HepG2 (cell line): ENCODE data around the gene DHX8. TPM values are rescaled to one million over a fixed set of nuclear protein-coding genes. Genes with fewer than 3 reads are reported as not detected.

Experiments used
- ATAC-seq: fragments of 200-7000 bp; cut with Tn5 transposase; 3 replicates; pipeline ENCODE4 v1.9.1; 2020; ENCODE audit warnings: mild to moderate bottlenecking, moderate library complexity
- BruUV-seq: library from RNA; stranded (reverse); fragments of 400-500 nt; replicated peaks from 2 replicates; lab custom pipeline; 2021; lab: Mats Ljungman, UMichigan
- CTCF ChIA-PET: fragments of 300-600 bp; formaldehyde crosslinking; extraction: SDS; loops from one replicate; lab custom pipeline; 2021; ENCODE audit warnings: low total read pairs, inconsistent platforms, low intra/inter-chr PET ratio; lab: Yijun Ruan, JAX
- POLR2A ChIA-PET: fragments of 350-600 bp; sonication (Branson Sonifier 250); formaldehyde crosslinking; loops from one replicate; lab custom pipeline; 2020; ENCODE audit warnings: antibody characterized with exemption, inconsistent platforms; lab: Yijun Ruan, JAX
- DNase-seq: peaks from one replicate; pipeline ENCODE4 v3.0.0-alpha.2; 2015; ENCODE audit warnings: low spot score
- FAIRE-seq: peaks from 3 replicates; lab custom pipeline; 2011; peaks lifted over from hg19 to GRCh38; lab: Jason Lieb, UNC
- H2AFZ ChIP-seq: one replicate; pipeline ENCODE4 v1.6.1; 2011; ENCODE audit warnings: low read length, inconsistent platforms
- H3K27ac ChIP-seq: fragments of 300-600 bp; 3 replicates; pipeline ENCODE4 v1.8.0; 2011; ENCODE audit warnings: mixed run types, mild to moderate bottlenecking, mixed read lengths, low read length, inconsistent platforms; ENCODE audit not compliant: insufficient read depth; ENCODE audit errors: extremely low read length
- H3K27me3 ChIP-seq, 2 experiments: fragments of 200-600 bp in 1 of 2; 2 replicates in 1 of 2; 3 replicates in 1 of 2; pipeline versions ENCODE4 v1.6.0 to v1.8.0; 2011; ENCODE audit warnings: low read length in 2 of 2, mild to moderate bottlenecking in 2 of 2, moderate library complexity in 2 of 2, inconsistent platforms in 1 of 2; ENCODE audit not compliant: insufficient read depth in 2 of 2, control insufficient read depth in 1 of 2
- H3K36me3 ChIP-seq, 2 experiments: fragments of 200-600 bp in 1 of 2; replicated peaks in 1 of 2; 2 replicates in 1 of 2; 3 replicates in 1 of 2; pipeline versions ENCODE4 v1.5.1 to v1.8.0; 2011; ENCODE audit warnings: low read length in 2 of 2, inconsistent platforms in 1 of 2; ENCODE audit not compliant: insufficient read depth in 2 of 2, control insufficient read depth in 1 of 2
- H3K4me1 ChIP-seq: 2 replicates; pipeline ENCODE4 v1.5.1; 2012; ENCODE audit warnings: low read length, inconsistent platforms; ENCODE audit not compliant: insufficient read depth
- H3K4me2 ChIP-seq: 2 replicates; pipeline ENCODE4 v1.6.0; 2011; ENCODE audit warnings: low read depth, low read length, inconsistent platforms
- H3K4me3 ChIP-seq, 3 experiments: fragments of 200-600 bp in 1 of 3; sonication (generic), shearing (Covaris generic) in 1 of 3; replicated peaks in 1 of 3; 2 replicates each; pipeline ENCODE4 v1.5.1; 2011 to 2016; ENCODE audit warnings: low read length in 3 of 3, inconsistent platforms in 2 of 3, low read depth in 2 of 3, mild to moderate bottlenecking in 2 of 3, control low read depth in 1 of 3, mixed read lengths in 1 of 3; ENCODE audit not compliant: insufficient read depth in 1 of 3
- H3K79me2 ChIP-seq: one replicate; pipeline ENCODE4 v1.6.1; 2011; ENCODE audit warnings: low read length, inconsistent platforms; ENCODE audit not compliant: insufficient read depth
- H3K9ac ChIP-seq: 2 replicates; pipeline ENCODE4 v1.6.0; 2011; ENCODE audit warnings: mild to moderate bottlenecking, low read depth, low read length, inconsistent platforms; ENCODE audit not compliant: insufficient read depth
- H3K9me3 ChIP-seq: 2 replicates; pipeline ENCODE4 v1.5.1; 2012; ENCODE audit warnings: mild to moderate bottlenecking, low read length
- H4K20me1 ChIP-seq: 2 replicates; pipeline ENCODE4 v1.6.0; 2011; ENCODE audit warnings: inconsistent platforms, mild to moderate bottlenecking, low read length, moderate library complexity; ENCODE audit not compliant: insufficient read depth
- AGO1 ChIP-seq: fragments of 200-400 bp; formaldehyde crosslinking; IDR thresholded peaks from 2 replicates; pipeline ENCODE4 v1.6.1; 2017; ENCODE audit warnings: mild to moderate bottlenecking, low read depth, low read length, moderate library complexity; ENCODE audit not compliant: poor library complexity, severe bottlenecking
- CBFB ChIP-seq: sonication (generic); formaldehyde crosslinking; IDR thresholded peaks from 2 replicates; pipeline ENCODE4 v1.4.0; 2020; ENCODE audit warnings: missing genetic modification reagents
- NR2F6 ChIP-seq, 2 experiments: IDR thresholded peaks; 2 replicates each; pipeline ENCODE4 v1.6.1; 2016; ENCODE audit warnings: antibody characterized with exemption in 1 of 2, mild to moderate bottlenecking in 1 of 2
- PHF21A ChIP-seq: sonication (generic); formaldehyde crosslinking; IDR thresholded peaks from 2 replicates; pipeline ENCODE4 v1.5.0; 2020; ENCODE audit warnings: mild to moderate bottlenecking, missing genetic modification reagents
- PITX1 ChIP-seq: sonication (generic); formaldehyde crosslinking; IDR thresholded peaks from 2 replicates; pipeline ENCODE4 v1.5.1; 2020; ENCODE audit warnings: mild to moderate bottlenecking, missing genetic modification reagents
- SAFB2 ChIP-seq: sonication (generic); formaldehyde crosslinking; IDR thresholded peaks from 2 replicates; pipeline ENCODE4 v1.5.1; 2020; ENCODE audit warnings: missing genetic modification reagents, low read depth, mild to moderate bottlenecking, borderline replicate concordance
- ZNF121 ChIP-seq: sonication (generic); formaldehyde crosslinking; IDR thresholded peaks from 2 replicates; pipeline ENCODE4 v1.5.0; 2020; ENCODE audit warnings: mild to moderate bottlenecking, missing genetic modification reagents
- WGBS: methylation state at CpG from one replicate; pipeline ENCODE4 v1.1.6; 2017; ENCODE audit warnings: low lambda C conversion rate; 5-methylcytosine and 5-hydroxymethylcytosine counted together
- in situ Hi-C: cut with HindIII; loops from 2 replicates; pipeline ENCODE4 v1.10.0; 2017; ENCODE audit warnings: low pct_unique_long_range_greater_than_20kb; ENCODE audit not compliant: extremely low pct_ligation_motif_present
- intact Hi-C: fragments of 100-400 bp; cut with micrococcal nuclease; formaldehyde crosslinking; loops from one replicate; pipeline ENCODE4 v1.10.0; 2022; ENCODE audit not compliant: unreplicated experiment
- polyA plus RNA-seq, 8 experiments: library from polyadenylated mRNA; depleted of rRNA in 3 of 8; stranded (reverse) in 7 of 8; unstranded in 1 of 8; fragments of >200 nt; fragmentation: Illumina TruSeq in 4 of 8; extraction: Trizol in 4 of 8; gene quantifications; 2 replicates each; pipeline versions ENCODE4 v1.2.1 to v1.2.3, GENCODE V29; 2011 to 2016; ENCODE audit warnings: low read depth in 4 of 8, missing spikeins in 1 of 8, mixed read lengths in 1 of 8; ENCODE audit not compliant: insufficient read depth in 1 of 8
- total RNA-seq, 5 experiments: library from RNA; depleted of rRNA; stranded (reverse); fragments of >200 nt; fragmentation: Illumina TruSeq; extraction: Trizol; gene quantifications; 2 replicates each; pipeline ENCODE4 v1.2.3, GENCODE V29; 2016; ENCODE audit warnings: low read depth in 1 of 5
- TF ChIP-seq, protein P1 (sequence below): sonication (generic); formaldehyde crosslinking; IDR thresholded peaks from 2 replicates; pipeline ENCODE4 v1.8.1; 2023; ENCODE audit warnings: mild to moderate bottlenecking, missing genetic modification reagents, borderline replicate concordance
- TF ChIP-seq, protein P2 (sequence below): sonication (generic); formaldehyde crosslinking; IDR thresholded peaks from 2 replicates; pipeline ENCODE4 v1.4.0; 2020; ENCODE audit warnings: missing genetic modification reagents
- TF ChIP-seq, protein P3 (sequence below): sonication (generic); formaldehyde crosslinking; IDR thresholded peaks from 2 replicates; pipeline ENCODE4 v1.4.0; 2020; ENCODE audit warnings: missing genetic modification reagents

DHX8 gene
- total and polyA plus RNA-seq, 2 of the 13 experiments (the other 11 are each of a cell fraction or from before 2014, with no cell fraction given) = 24.8 to 48.9 TPM

DNA sequence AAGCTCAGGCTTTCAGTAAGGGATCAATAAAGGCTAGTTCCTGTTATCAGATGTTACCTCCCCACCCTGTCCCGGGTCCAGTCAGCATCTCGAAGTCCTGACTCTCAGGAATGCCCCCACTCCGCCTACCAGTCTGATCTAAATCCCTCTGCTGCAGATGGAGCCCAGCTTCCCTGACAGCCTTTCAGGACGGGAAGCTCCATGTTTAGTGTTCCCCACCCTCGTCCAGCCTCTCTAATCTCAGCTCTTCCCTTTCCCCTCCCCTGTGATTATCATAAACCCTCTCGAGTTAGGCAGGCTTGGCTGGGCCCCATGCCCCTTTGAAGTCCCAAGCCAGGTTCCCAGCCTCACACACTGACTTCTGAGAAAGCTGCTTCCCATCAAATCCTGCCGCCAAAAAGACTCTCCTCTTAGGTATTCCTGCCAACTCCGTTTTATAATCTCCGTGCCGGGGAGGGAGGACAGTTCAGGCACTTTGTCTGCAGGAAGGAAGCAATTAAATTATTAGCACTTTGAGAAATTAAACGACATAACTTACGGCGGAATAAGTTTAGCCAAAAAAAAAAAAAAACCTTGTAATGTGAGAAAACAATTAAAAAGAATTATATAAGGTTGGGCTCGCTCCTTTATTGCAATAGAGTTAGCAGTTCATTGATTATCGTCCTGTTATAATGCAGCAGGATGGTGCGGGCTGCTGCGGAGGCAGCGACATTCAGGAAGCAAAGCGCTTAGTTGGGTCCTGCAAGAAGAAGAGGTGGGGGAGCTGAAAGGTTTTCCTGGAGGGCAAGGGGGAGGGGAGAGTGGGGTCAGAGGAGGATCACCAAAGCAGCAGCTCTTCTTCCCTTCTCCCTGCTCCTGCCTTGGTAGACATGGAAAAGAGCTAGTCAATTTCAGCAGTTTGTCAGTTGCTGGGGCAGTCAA, 79.2 kb downstream of the DHX8 start (continued):
- TF ChIP-seq, protein P1, sequence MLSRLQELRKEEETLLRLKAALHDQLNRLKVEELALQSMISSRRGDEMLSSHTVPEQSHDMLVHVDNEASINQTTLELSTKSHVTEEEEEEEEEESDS (CRISPR knock-in tag) = no peak
- no peak for TF ChIP-seq CBFB (CRISPR knock-in tag)
- peak; percentile 48; the same call in 1 of the 2 replicates for TF ChIP-seq PITX1 (CRISPR knock-in tag)
- TF ChIP-seq PHF21A (CRISPR knock-in tag) = peak; percentile 60
- TF ChIP-seq, all 625 proteins: peak for 37

DNA sequence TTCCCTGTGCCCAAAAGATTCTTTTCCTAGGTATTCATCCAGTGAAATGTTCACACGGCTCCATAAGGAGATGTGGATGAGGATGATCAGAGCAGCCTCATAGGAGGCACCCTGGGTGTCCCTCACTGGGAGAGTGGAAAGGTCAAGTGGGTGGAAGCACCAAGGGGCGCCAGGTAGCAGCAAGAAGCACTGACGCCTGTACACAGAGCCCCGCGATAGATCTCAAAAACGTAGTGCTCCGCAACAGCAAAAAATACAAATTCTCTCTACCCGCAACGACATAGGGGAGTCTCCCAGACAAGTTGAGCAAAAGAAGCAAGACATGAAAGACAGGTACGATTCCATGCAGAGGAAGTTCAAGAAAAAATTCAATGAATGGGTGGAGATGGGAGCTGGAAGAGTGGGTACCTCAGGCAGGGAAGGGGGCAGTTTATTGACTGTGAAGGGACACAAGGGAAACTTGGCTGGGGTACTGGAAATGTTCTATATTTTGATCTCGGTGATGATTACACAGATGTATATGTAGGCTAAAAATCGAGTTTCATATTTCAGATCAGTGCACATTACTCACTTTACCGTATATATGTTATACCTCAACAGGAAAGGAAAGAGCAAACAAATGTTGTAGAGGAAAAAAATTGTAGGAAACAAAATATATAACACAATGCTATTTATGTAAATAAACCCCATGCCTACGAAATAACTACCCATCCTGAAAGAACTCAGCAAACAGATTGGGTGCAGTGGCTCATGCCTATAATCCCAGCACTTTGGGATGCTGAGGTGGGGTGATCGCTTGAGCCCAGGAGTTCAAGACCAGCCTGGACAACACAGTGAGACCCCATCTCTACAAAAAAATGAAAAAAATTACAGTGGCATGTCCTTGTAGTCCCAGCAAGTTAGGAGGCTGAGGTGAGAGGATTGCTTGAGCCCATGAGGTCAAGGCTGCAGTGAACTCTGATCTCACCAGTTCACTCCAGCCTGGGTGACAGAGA, 80.1 kb downstream of the DHX8 start:
- H2AFZ ChIP-seq = no peak overlapping the region
- H3K4me3 ChIP-seq = no peak overlapping the region; a peak in 1 of 6 replicates
- ChIA-PET POLR2A (interaction anchor here (0.9 to 28.7 kb wide), 5 partner anchors 10 to 203 kb away, joined by 4 to 1546 read pairs (median 20); partner anchors contain the start of gene ETV4), CTCF (no interaction called here)
- no TSS peak for BruUV-seq
- DNase-seq = no peak
- H3K9me3 ChIP-seq = no peaks in the 10 kb centered on the region
- intact Hi-C loops (no loop called here), in situ Hi-C loops (no loop called here)
- 69% methylated on average over 15 of the region's 15 CpGs for WGBS
- H3K27me3 ChIP-seq = no peaks in the 10 kb centered on the region
- peak overlapping the region; percentile 66 for H3K4me2 ChIP-seq
- no peaks in the 10 kb centered on the region for H4K20me1 ChIP-seq
- H3K79me2 ChIP-seq = no peaks in the 10 kb centered on the region
- H3K27ac ChIP-seq = no peak overlapping the region
- ATAC-seq = no peak
- H3K4me1 ChIP-seq = peaks cover 69% of the 10 kb centered on the region
- H3K36me3 ChIP-seq = no peaks in the 10 kb centered on the region
- no peak for FAIRE-seq
- peak overlapping the region; percentile 18; the same call in 1 of the 2 replicates for H3K9ac ChIP-seq
- no peak for TF ChIP-seq NR2F6 (IDR thresholded peaks at IDR 0.05)
- peak; percentile 21; the same call in 1 of the 2 replicates for TF ChIP-seq NR2F6 (CRISPR knock-in tag; IDR thresholded peaks at IDR 0.05)
- peak; percentile 89 for TF ChIP-seq ZNF121 (CRISPR knock-in tag)
- TF ChIP-seq CBFB (CRISPR knock-in tag) = no peak
- TF ChIP-seq SAFB2 (CRISPR knock-in tag) = no peak
- TF ChIP-seq, protein P2, sequence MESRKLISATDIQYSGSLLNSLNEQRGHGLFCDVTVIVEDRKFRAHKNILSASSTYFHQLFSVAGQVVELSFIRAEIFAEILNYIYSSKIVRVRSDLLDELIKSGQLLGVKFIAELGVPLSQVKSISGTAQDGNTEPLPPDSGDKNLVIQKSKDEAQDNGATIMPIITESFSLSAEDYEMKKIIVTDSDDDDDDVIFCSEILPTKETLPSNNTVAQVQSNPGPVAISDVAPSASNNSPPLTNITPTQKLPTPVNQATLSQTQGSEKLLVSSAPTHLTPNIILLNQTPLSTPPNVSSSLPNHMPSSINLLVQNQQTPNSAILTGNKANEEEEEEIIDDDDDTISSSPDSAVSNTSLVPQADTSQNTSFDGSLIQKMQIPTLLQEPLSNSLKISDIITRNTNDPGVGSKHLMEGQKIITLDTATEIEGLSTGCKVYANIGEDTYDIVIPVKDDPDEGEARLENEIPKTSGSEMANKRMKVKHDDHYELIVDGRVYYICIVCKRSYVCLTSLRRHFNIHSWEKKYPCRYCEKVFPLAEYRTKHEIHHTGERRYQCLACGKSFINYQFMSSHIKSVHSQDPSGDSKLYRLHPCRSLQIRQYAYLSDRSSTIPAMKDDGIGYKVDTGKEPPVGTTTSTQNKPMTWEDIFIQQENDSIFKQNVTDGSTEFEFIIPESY (CRISPR knock-in tag) = peak; percentile 87
- TF ChIP-seq, protein P3, sequence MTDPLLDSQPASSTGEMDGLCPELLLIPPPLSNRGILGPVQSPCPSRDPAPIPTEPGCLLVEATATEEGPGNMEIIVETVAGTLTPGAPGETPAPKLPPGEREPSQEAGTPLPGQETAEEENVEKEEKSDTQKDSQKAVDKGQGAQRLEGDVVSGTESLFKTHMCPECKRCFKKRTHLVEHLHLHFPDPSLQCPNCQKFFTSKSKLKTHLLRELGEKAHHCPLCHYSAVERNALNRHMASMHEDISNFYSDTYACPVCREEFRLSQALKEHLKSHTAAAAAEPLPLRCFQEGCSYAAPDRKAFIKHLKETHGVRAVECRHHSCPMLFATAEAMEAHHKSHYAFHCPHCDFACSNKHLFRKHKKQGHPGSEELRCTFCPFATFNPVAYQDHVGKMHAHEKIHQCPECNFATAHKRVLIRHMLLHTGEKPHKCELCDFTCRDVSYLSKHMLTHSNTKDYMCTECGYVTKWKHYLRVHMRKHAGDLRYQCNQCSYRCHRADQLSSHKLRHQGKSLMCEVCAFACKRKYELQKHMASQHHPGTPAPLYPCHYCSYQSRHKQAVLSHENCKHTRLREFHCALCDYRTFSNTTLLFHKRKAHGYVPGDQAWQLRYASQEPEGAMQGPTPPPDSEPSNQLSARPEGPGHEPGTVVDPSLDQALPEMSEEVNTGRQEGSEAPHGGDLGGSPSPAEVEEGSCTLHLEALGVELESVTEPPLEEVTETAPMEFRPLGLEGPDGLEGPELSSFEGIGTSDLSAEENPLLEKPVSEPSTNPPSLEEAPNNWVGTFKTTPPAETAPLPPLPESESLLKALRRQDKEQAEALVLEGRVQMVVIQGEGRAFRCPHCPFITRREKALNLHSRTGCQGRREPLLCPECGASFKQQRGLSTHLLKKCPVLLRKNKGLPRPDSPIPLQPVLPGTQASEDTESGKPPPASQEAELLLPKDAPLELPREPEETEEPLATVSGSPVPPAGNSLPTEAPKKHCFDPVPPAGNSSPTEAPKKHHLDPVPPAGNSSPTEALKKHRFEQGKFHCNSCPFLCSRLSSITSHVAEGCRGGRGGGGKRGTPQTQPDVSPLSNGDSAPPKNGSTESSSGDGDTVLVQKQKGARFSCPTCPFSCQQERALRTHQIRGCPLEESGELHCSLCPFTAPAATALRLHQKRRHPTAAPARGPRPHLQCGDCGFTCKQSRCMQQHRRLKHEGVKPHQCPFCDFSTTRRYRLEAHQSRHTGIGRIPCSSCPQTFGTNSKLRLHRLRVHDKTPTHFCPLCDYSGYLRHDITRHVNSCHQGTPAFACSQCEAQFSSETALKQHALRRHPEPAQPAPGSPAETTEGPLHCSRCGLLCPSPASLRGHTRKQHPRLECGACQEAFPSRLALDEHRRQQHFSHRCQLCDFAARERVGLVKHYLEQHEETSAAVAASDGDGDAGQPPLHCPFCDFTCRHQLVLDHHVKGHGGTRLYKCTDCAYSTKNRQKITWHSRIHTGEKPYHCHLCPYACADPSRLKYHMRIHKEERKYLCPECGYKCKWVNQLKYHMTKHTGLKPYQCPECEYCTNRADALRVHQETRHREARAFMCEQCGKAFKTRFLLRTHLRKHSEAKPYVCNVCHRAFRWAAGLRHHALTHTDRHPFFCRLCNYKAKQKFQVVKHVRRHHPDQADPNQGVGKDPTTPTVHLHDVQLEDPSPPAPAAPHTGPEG (CRISPR knock-in tag) = no peak
- no peak for TF ChIP-seq AGO1
